ENCODE measurements around the gene BAZ1A.
A peak's percentile ranks its signal among the peaks of the same experiment; 100 is the strongest.
"Not testable (repeated sequence)": the region's sequence is repeated elsewhere in the genome, so short reads cannot be mapped to it uniquely, and the experiment has no call there.

BAZ1A gene

GRCh38 chr14:34857689-34858449 lies 17.3 kb downstream of the BAZ1A start:
- peak; percentile 24 for DNase-seq

- DNase-seq = no peak
These were observed 22.1 kb downstream of the BAZ1A start for GRCh38 chr14:34853041-34853440.

- DNase-seq = no peak
These were observed 23.8 kb downstream of the BAZ1A start for GRCh38 chr14:34851395-34851794.

- no peak for DNase-seq
These were observed 29.3 kb downstream of the BAZ1A start for GRCh38 chr14:34845869-34846268.

- peak; percentile 77 for DNase-seq
These were observed 32.1 kb downstream of the BAZ1A start for GRCh38 chr14:34843011-34843554.

- no peak for DNase-seq
These were observed 37.3 kb downstream of the BAZ1A start for GRCh38 chr14:34837801-34838322.

GRCh38 chr14:34835312-34835711 lies 39.8 kb downstream of the BAZ1A start:
- no peak for DNase-seq

- peak; percentile 65 for DNase-seq
These were observed 41.3 kb downstream of the BAZ1A start for GRCh38 chr14:34833549-34834523.

GRCh38 chr14:34826661-34827060 lies 48.5 kb downstream of the BAZ1A start:
- no peak for DNase-seq

GRCh38 chr14:34824826-34825225 lies 50.3 kb downstream of the BAZ1A start:
- DNase-seq = no peak

- no peak for DNase-seq
These were observed 50.9 kb downstream of the BAZ1A start for GRCh38 chr14:34824256-34824655.

GRCh38 chr14:34817768-34818167 lies 57.4 kb downstream of the BAZ1A start:
- no peak for DNase-seq

- no peak for DNase-seq
These were observed 65.1 kb downstream of the BAZ1A start for GRCh38 chr14:34810028-34810427.

GRCh38 chr14:34806257-34806656 lies 68.9 kb downstream of the BAZ1A start:
- DNase-seq = no peak

GRCh38 chr14:34804933-34805332 lies 70.2 kb downstream of the BAZ1A start:
- no peak for DNase-seq

GRCh38 chr14:34798861-34799260 lies 76.3 kb downstream of the BAZ1A start:
- DNase-seq = not testable (repeated sequence)

GRCh38 chr14:34797747-34798583 lies 77.2 kb downstream of the BAZ1A start:
- DNase-seq = peak; percentile 47

GRCh38 chr14:34796902-34797301 lies 78.3 kb downstream of the BAZ1A start:
- DNase-seq = no peak

GRCh38 chr14:34794941-34795340 lies 80.2 kb downstream of the BAZ1A start:
- no peak for DNase-seq

- no peak for DNase-seq
These were observed 80.9 kb downstream of the BAZ1A start for GRCh38 chr14:34794217-34794616.

GRCh38 chr14:34792598-34792997 lies 82.6 kb downstream of the BAZ1A start:
- DNase-seq = no peak
